HG03342 (cell line): ENCODE results near the gene MICU1.
"Not testable (repeated sequence)": the region's sequence is repeated elsewhere in the genome, so short reads cannot be mapped to it uniquely, and the experiment has no call there.

ENCODE experiments used
- ATAC-seq: cut with Tn5 transposase; IDR thresholded peaks from one replicate; pipeline ENCODE4 v1.9.1; 2021; ENCODE audit warnings: mild to moderate bottlenecking, moderate library complexity; ENCODE audit not compliant: unreplicated experiment

The MICU1 gene, protein sequence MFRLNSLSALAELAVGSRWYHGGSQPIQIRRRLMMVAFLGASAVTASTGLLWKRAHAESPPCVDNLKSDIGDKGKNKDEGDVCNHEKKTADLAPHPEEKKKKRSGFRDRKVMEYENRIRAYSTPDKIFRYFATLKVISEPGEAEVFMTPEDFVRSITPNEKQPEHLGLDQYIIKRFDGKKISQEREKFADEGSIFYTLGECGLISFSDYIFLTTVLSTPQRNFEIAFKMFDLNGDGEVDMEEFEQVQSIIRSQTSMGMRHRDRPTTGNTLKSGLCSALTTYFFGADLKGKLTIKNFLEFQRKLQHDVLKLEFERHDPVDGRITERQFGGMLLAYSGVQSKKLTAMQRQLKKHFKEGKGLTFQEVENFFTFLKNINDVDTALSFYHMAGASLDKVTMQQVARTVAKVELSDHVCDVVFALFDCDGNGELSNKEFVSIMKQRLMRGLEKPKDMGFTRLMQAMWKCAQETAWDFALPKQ

DNA sequence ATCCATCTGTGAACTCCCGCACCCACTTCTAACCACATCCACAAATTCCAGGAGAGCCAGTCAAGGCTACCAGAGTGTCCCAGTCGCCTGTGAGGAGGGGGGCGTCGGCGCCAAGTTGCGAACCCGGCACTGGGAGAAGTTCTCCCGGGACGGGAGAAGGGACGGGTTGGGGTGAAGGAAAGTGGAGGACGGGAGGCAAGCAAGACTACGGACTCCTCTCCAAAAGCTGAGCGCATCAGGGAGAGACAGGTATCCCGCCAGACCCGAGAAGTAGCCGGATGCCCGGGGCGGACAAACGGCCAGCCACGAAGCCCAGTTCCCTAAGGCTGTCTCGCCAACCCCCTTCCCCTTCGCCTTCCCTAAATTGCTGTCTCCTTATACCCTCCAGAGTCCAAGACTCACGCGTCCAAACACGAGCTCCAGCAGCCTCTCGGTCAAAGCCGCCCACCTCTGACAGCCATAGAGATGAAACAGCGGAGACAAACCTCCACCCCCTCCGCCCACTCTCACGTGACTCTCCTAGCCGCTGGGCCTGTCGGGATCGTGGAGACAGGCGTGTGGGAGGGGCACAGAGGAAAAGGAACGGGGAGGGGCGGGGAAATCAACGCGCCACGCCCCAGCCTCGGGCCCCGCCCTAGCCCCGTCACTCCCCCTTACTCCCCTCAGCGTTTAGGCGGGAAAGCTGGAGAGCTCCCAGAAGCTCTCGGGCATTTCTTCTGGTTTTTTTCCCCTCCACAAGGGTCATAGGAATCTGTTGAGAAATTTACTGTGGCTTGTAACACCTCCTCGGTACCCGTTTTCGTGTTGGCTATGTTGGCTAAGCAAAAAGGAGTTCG is at the start of gene MICU1:
TSS of gene MICU1 (minus strand) at position 472 of the 836 bp plus-strand sequence. CDS start 59,286 bp downstream, outside the sequence.
- peak; percentile 99 for ATAC-seq

DNA sequence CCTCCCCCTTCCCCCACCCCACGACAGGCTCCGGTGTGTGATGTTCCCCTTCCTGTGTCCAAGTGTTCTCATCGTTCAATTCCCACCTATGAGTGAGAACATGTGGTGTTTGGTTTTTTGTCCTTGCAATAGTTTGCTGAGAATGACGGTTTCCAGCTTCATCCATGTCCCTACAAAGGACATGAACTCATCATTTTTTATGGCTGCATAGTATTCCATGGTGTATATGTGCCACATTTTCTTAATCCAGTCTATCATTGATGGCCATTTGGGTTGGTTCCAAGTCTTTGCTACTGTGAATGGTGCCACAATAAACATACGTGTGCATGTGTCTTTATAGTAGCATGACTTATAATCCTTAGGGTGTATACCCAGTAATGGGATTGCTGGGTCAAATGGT is 48.3 kb upstream of the MICU1 start:
- ATAC-seq: not testable (repeated sequence)

DNA sequence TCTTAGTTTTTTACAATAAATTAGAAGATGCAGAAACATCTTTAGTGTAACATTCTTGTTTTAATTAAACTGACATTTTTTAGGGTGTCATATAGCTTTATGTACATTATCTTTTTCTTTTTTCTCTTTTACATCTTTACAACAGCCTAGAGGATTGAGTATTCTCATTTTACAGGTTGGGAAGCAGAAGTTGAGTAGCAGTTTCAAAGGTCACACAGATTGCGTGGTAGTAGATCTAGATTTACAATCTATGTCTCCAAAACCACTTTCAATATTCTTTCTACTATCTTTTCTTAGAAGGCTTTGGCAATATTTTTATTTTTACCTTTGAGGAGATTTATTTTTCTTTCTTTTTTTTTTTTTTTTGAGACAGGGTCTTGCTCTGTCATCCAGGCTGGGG is 47.4 kb upstream of the MICU1 start:
- ATAC-seq: no peak

DNA sequence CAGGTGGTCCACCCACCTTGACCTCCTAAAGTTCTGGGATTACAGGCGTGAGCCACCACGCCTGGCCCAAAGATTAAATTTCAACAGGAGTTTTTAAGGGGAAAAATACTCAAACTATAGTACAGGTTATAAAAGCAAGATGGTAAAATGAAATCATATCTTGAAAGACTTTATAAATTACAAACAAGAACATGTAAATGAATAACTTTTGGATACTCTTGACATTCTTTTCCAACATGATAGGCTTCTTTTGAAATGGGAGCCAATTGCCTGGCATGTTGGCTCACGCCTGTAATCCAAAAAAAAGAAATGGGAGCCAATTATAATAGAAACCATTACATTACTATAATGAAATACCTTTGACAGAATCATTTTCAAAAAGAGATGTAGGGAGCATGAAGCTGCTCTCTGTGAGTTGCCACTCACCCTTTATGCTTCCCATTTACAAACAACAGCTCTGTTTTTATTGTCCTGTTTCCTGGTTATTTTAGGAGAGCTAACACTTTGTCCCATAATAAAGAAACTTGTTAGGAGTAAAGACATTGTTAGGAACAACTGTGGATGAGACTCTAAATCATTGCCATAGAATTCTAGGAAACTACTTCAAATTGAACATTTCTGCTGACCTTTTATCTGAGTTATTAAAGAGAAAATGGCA is 41.5 kb upstream of the MICU1 start:
- no peak for ATAC-seq

DNA sequence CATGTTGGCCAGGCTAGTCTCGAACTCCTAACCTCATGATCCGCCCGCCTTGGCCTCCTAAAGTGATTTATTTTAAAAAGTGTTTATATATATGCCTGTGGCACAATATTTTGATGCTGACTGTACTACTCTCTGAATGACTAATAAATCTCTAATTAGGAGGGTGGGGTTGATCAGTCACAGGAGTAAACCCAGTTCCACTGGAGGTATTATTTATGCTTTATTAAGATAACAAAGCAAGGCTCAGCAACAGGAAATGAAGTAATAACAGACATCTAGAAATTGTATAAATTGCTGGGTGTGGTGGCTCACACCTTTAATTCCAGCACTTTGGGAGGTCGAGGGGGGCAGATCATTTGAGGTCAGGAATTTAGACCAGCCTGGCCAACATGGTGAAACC is 40.0 kb upstream of the MICU1 start:
- no peak for ATAC-seq

DNA sequence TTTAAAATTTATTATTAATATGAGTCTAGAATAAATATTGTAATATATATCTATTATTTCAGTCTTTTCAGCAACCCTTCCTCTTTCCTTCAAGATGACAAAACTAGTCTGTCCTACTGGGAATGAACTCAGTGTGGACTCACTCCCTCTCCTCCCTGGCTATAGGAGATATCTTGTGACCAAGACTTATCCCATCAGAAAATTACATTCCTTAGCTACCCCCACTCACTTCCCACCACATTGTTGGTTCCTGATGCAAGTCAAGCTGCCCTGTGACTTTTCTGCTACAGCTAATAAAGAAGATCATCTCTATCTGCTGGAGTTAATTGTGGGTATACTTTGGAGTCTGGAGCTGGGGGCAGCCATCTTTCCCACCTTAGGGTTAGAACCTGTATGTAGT is 38.1 kb upstream of the MICU1 start:
- ATAC-seq: no peak

DNA sequence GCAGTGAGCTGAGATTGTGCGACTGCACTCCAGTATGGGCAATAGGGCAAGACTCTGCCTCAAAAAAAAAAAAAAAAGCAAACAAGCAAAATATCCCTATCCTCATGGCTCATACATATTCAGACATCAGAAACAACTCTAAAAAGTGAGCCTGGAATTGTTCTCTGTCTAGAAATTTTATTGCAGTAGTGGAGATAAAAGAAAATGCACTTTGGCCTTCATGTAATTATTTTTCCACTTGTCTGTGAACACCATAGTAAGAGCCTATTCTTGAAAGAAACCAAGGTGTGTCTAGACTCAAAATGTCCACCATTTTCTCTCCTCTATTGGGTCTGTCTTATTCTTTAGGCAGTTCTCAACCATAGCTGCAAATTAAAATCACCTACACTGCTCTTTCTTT is 35.6 kb upstream of the MICU1 start:
- no peak for ATAC-seq

DNA sequence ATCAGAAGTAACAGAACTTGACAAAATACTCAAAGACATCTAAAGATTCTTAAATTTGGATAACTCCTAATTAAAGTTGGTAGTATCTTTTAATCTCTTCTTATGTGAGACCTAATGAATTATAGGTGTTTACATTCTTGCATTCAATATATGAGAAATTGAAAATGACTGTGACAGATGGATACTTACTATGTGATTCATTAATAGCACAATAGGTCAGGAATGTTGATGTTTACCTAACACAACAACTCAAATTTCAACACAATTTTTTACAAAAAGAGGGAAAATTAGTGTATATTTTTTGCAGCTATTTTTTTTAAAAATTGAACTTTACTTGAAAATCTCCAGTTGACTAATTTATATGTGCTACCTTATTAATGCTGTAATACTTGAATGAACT is 34.3 kb upstream of the MICU1 start:
- ATAC-seq: no peak

DNA sequence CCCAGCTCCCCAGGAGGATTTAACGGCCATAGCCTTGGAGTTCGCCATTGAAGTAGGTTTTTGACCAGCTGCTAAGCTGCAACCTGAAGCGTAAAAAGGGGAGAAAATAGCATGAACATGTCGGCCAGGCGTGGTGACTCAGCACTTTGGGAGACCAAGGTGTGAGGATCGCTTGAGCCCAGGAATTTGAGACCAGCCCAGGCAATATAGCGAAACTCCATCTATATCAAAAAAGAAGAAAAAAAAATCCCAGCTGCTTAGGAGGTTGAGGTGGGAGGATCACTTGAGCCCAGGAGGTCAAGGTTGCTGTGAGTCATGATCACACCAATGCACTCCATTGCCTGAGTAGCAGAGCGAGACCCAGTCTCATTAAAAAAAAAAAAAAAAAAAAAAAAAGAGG is 33.8 kb upstream of the MICU1 start:
- ATAC-seq: no peak

DNA sequence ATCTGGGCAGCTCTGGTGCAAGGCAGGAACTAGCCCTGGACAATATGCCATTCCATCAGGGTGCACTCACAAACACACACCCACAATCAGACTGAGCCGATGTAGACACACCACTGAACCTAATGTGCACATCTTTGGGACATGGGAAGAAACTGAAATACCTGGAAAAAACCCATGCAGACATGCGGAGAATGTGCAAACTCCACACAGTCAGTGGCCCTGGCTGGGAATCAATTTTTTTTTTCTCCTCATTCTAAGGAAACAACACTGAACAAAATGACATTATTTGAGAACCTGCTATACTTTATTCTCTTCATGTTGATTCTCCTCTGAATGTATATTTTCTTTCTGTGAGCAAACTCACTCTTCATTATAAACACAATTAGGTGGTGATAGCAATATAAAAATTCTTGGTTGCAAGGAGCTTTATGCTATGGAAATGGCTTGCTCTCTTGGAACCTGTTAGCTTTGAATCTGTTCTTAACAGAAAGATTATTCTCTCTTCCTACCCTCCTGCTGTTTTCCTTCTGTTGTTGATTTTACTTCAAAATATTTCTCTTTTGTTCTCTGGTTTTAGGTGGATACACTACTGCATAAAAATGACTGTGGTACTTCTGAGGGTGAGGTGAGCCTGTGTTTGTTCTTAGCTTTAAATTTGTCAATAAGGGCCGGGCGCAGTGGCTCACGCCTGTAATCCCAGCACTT is 33.0 kb upstream of the MICU1 start:
- ATAC-seq: no peak

DNA sequence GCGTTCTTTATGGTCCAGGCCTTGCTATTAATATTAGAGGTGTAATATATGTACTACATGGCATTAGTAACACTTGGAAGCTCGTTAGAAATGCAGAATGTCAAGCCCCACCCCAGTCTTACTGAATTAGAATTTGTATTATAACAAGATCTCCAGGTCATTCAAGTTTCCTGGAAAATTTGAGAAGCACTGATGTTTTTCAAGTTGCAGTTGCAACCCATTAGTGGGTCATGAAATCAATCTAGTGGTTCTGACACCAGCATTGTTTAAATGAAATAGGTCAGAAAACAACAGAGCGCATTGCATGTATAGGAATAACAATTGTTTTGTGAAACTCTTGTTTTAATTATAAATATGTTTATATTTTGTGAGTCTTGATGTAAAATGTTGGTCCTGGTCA is 28.8 kb upstream of the MICU1 start:
- ATAC-seq: no peak

DNA sequence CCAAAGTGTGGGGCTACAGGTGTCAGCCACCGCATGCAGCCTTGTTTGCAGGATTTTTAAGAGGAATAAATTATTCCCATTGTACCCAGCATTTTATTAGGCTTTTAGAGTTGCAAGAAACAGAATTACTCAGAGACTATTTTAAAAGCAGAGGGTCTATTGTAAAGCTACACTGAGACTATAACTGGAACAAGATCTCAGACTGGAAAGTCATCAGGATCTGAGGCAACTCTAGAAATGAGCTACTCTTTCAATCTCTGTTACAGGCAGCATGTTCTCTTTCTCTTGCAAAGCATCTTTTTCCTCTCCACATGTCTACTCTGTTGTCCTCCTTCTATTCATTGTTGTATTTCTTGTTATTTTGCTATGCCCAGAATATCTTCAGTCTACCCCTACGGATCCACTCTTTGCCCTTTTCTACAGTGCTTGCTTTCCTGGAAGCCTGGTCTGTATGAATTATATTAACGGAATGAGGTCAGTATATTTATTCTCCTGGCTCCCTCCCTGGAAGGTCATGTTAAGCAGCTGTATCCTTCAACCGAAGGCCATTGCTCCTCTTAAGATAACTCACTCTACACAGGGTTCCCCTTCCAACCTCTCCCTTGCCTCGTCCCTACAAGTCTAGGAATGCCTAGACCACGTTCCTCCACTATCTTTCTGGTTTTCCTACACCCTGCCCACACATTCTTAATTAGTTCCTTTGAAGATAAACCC is 27.7 kb upstream of the MICU1 start:
- ATAC-seq: no peak

DNA sequence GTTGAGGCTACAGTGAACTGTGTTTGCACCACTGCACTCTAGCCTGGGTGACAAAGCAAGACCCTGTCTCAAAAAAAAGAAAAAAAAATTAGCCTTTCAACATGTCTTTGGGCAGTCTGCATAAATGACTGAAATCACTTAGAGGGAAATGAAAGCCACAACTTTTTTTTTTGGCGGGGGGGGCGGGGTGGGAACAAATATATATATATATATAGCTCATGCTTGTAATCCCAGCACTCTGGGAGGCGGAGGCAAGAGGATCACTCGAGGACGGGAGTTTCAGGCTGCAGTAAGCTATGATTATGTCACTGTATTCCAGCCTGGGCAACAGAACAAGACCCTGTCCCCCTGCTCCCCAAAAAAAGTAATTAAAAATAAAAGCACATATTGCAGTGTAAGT is 23.4 kb upstream of the MICU1 start:
- ATAC-seq: no peak

DNA sequence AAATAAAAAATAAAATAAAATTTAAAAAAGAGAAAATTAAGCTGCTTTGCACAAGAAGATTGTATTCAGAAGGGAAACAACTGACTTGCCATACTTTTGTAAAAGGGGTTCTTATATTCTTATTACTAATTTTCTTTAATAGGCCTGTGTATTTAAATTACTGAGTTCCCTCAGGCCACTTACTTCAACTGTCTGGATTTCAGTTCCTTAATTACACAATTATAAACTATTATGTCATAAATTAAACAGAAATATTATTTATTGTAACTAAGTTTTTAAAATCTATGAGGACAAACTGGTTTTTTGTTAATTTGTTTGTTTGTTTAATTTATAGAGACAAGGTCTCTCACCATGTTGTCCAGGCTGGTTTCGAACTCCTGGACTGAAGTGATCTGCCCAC is 22.4 kb upstream of the MICU1 start:
- no peak for ATAC-seq

DNA sequence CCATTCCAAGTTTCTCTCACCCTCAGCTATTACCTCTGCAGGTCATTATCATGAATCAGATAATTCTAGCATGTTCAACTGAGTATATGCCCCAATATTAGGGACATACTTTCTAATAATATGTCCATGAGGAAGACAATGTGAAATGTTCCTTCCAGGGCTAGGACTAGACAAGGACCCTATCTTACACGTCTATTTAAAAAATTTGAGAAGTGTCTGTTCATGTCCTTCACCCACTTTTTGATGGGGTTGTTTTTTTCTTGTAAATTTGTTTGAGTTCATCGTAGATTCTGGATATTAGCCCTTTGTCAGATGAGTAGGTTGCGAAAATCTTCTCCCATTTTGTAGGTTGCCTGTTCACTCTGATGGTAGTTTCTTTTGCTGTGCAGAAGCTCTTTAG is 21.1 kb upstream of the MICU1 start:
- ATAC-seq: not testable (repeated sequence)

DNA sequence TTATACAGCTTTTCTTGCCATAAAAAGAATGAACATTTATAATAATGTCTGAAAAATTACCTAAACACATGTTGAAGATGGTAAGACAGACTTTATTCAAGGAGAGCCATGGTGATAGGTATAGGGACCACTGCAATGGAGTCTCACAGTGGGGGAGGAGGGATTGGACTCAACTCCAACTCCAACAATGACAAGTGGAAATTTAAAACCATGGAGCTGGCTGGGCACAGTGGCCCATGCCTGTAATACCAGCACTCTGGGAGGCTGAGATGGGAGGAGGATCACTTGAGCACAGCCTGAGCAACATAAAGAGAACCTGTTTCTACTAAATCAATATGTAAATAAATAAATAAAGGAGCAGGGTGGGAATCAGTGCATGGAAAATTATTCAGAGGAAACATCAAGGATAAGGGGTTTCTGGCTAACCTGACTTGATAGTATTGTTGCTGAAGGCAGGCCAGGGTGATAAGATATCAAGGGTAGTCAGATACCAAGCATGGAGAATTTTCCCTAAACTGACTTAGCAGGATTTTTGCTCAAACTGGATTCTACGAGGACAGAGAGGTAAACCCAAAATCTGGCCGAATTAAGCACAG is 19.5 kb upstream of the MICU1 start:
- ATAC-seq: no peak

DNA sequence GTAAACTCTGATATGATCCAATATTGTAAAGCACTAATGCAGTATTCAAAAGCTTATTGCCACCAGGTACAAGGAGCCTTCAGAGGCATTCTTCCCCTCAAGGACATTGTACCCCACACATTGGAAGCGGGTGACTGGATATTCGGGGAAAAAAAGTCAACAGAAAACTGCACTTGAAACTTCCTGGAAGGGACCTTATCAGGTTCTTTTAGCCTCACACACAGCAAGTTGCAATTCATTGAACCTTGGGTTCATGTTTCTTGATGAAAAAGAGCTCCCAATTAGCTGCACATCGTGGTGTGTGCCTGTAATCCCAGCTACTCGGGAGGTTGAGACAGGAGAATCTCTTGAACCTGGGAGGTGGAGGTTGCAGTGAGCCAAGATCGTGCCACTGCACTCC is 16.4 kb upstream of the MICU1 start:
- ATAC-seq: no peak

DNA sequence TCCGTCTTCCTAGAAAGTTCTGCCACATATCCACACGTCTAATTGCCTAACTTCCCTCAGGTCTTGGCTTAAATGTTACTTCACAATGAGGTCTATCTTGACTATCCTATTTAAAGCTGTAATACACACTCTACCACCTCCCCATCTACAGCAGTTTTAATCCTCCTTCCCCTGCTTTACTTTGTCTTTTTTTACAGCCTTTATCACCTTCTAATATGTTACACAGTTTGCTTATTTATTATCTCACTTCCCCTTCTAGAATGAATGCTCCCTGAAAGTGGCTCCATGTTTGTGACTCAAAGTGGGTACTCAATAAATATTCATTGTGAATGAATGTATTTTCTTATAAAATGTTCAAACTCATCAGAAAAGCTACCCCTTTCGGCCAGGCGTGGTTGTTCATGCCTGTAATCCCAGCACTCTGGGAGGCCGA is 13.6 kb upstream of the MICU1 start:
- no peak for ATAC-seq

DNA sequence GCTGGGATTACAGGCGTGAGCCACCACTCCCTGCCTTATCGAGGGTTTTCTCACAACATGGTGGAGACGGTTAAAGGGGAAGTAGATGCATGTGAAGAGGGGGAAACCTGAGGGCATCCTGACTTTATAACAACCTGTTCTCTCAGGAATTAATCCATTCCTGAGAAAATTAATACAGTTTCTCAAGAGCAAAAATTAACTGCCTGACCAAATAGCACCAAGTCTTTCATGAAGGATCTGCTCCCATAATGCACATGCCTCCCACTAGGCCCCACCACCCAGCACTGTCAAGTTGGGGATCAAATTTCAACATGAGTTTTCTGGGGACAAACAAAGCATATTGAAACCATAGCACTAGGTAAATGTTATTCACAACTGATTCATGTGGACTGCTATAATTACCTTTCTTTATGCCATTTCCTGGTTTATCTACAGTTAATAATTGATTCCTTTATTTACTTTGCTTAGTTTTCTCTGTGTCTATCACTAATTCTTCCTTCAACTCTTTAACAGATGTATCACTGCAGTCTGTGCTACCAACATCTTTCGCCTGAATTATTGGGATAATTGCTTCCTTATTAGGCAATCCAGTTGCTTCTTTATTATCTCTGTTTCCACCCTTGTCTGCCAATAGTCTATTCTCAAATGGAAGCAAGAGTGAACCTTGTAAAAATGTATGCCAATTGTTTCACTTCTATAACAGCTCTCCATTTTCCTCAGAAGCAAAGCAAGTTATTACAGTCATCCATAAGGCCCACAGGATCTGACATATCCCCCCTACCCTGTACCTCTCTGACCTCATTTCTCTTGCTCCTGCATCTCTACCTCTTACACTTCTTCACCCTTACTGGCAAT is 12.9 kb upstream of the MICU1 start:
- no peak for ATAC-seq
